Measurements from ENCODE around the gene NUDT7. TPM values are rescaled to one million over a fixed set of nuclear protein-coding genes. Genes with fewer than 3 reads are reported as not detected.

NUDT7 gene
- 8.7 and 11.1 TPM in 2 replicates for total RNA-seq

DNA sequence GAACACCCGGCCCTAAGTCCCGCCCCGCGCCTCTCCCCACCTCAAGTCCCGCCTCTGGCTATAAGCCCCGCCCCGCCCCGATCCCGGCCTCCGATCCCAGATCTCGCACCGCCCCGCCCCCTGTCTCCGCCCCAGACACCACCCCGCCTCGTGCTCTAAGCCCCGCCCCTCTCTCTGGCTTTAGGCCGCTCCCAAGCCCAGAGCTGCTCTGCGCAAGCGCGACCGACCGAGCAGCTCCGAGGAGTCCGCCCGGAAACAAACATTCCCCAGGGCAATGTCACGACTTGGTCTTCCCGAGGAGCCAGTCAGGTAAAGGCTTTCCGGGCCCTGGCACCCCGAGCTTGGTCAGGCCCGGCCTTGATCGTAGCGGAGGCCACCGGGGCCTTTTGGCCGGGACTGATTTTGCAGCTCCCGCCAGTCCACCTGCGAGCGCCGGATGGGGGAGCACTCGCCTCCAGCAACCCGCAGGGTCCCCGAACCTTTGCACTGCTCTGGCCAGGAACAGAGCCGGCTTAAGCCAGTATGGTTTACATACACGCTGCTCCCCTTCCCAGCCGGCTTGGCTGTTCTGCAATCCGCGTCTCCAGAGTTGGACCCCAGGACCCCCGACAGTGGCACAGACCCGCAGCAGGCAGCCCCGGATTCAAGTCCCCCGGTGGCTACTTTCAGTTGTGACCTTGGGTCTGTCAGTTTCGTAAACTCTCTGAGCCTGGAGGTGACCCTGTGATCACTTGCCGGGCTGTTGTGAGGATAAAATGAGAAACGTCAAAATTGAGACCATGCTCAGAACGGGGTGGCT lies at the start of gene NUDT7:
TSS of gene NUDT7 (plus strand) at position 206 of the 799 bp plus-strand sequence. CDS start at position 275, 69 bp downstream.

GRCh38 chr16:77788181-77789084 lies 66.1 kb downstream of the NUDT7 start, which contains the start of gene VAT1L:
TSS of gene VAT1L (plus strand) at chr16:77788564. CDS start at chr16:77788683, 119 bp downstream.

Other genes starting within 250 kb of the NUDT7 start
- 7.6 and 8.7 TPM in 2 replicates for gene VAT1L, start 66.0 kb downstream of the NUDT7 start, total RNA-seq

All from bronchus fibroblast of lung (primary cell).